Measurements from ENCODE around the gene MIA. TPM values are rescaled to one million over a fixed set of nuclear protein-coding genes. Genes with fewer than 3 reads are reported as not detected.

Gene MIA
- total RNA-seq, 1 donor from 2014 or later = 9.9 TPM

- no peak for TF ChIP-seq CTCF (conservative IDR thresholded peaks at IDR 0.05)
- H3K27me3 Mint-ChIP-seq (ENCODE audit: low read depth) = no peaks in the 10 kb centered on the region
- no peak overlapping the region for H3K27ac Mint-ChIP-seq (ENCODE audit: unreplicated experiment)
- no peak for DNase-seq (ENCODE audit: low read depth, low spot score)
- no peak overlapping the region for H3K4me3 Mint-ChIP-seq
- peaks cover 8% of the 10 kb centered on the region for H3K36me3 Mint-ChIP-seq (ENCODE audit: low read depth)
- peaks cover 4% of the 10 kb centered on the region for H3K4me1 Mint-ChIP-seq
- no peaks in the 10 kb centered on the region for H3K9me3 Mint-ChIP-seq
These were observed 11.0 kb downstream of the MIA start for GRCh38 chr19:40786060-40787037.

- peak overlapping the region; percentile 81 for H3K27ac Mint-ChIP-seq (ENCODE audit: unreplicated experiment)
These were observed 16.0 kb downstream of the MIA start for GRCh38 chr19:40791349-40791748.

GRCh38 chr19:40791996-40792395 is 16.7 kb downstream of the MIA start:
- Mint-ChIP-seq H3K9me3 (no peaks in the 10 kb centered on the region), H3K27ac (ENCODE audit: unreplicated experiment) (no peak overlapping the region), H3K4me1 (peaks cover 7% of the 10 kb centered on the region), H3K36me3 (ENCODE audit: low read depth) (peaks cover 4% of the 10 kb centered on the region), H3K27me3 (ENCODE audit: low read depth) (no peaks in the 10 kb centered on the region), H3K4me3 (no peak overlapping the region)
- TF ChIP-seq CTCF (conservative IDR thresholded peaks at IDR 0.05) = no peak
- DNase-seq (ENCODE audit: low read depth, low spot score) = no peak

More at GRCh38 chr19:40791349-40791748, 16.0 kb downstream of the MIA start:
- no peaks in the 10 kb centered on the region for H3K27me3 Mint-ChIP-seq (ENCODE audit: low read depth)
- H3K9me3 Mint-ChIP-seq = no peaks in the 10 kb centered on the region
- H3K4me1 Mint-ChIP-seq = peaks cover 7% of the 10 kb centered on the region
- DNase-seq (ENCODE audit: low read depth, low spot score) = no peak
- no peak for TF ChIP-seq CTCF (conservative IDR thresholded peaks at IDR 0.05)
- H3K36me3 Mint-ChIP-seq (ENCODE audit: low read depth) = peaks cover 4% of the 10 kb centered on the region
- no peak overlapping the region for H3K4me3 Mint-ChIP-seq

- peak overlapping the region; percentile 95 for H3K4me3 Mint-ChIP-seq
- DNase-seq (ENCODE audit: low read depth, low spot score) = no peak
- peak overlapping the region; percentile 50 for H3K27ac Mint-ChIP-seq (ENCODE audit: unreplicated experiment)
These were observed 22.0 kb downstream of the MIA start for GRCh38 chr19:40797166-40797962.

More at GRCh38 chr19:40797166-40797962, 22.0 kb downstream of the MIA start:
- no peak for TF ChIP-seq CTCF (conservative IDR thresholded peaks at IDR 0.05)
- H3K4me1 Mint-ChIP-seq = peaks cover 27% of the 10 kb centered on the region
- no peaks in the 10 kb centered on the region for H3K9me3 Mint-ChIP-seq
- peaks cover 1% of the 10 kb centered on the region for H3K36me3 Mint-ChIP-seq (ENCODE audit: low read depth)
- H3K27me3 Mint-ChIP-seq (ENCODE audit: low read depth) = no peaks in the 10 kb centered on the region

All from neural crest cell (in vitro differentiated cells).